Neural progenitor cell (in vitro differentiated cells): ENCODE measurements around the gene LY86.

Experiments used
- CTCF ChIP-seq: fragments of 200-600 bp; sonication (generic); IDR thresholded peaks from 2 replicates; pipeline ENCODE4 v1.5.1; 2017; ENCODE audit warnings: antibody characterized with exemption, mild to moderate bottlenecking
- EZH2 ChIP-seq: fragments of 200-600 bp; sonication (generic); IDR thresholded peaks from 2 replicates; pipeline ENCODE4 v1.6.1; 2017; ENCODE audit warnings: antibody characterized with exemption, mild to moderate bottlenecking, moderate library complexity
- EZH2phosphoT487 ChIP-seq: fragments of 200-600 bp; sonication (generic); IDR thresholded peaks from 2 replicates; pipeline ENCODE4 v1.6.1; 2017; ENCODE audit warnings: antibody characterized with exemption

DNA sequence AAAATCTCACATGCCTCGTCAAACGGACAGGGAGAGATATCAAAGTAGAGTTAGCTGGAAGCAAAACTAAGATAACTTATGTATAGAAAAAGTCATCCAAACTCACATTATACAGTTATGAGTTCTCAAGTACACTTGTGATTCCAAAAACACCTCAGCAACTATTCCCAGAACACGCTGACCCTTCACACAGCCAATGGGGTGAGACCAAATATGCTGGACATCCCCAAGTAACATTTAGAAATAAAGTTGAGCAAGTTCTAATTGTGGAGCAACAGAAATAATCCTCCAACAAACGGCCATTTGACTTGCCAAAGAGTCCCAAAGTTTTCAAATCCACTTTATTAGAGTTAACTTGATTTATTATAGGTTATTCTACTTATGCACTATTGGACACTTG lies 52.4 kb downstream of the LY86 start:
- no peak for TF ChIP-seq CTCF
- TF ChIP-seq EZH2: no peak
- TF ChIP-seq EZH2phosphoT487: no peak
